ENCODE data around the gene TUBB4B.

DNA sequence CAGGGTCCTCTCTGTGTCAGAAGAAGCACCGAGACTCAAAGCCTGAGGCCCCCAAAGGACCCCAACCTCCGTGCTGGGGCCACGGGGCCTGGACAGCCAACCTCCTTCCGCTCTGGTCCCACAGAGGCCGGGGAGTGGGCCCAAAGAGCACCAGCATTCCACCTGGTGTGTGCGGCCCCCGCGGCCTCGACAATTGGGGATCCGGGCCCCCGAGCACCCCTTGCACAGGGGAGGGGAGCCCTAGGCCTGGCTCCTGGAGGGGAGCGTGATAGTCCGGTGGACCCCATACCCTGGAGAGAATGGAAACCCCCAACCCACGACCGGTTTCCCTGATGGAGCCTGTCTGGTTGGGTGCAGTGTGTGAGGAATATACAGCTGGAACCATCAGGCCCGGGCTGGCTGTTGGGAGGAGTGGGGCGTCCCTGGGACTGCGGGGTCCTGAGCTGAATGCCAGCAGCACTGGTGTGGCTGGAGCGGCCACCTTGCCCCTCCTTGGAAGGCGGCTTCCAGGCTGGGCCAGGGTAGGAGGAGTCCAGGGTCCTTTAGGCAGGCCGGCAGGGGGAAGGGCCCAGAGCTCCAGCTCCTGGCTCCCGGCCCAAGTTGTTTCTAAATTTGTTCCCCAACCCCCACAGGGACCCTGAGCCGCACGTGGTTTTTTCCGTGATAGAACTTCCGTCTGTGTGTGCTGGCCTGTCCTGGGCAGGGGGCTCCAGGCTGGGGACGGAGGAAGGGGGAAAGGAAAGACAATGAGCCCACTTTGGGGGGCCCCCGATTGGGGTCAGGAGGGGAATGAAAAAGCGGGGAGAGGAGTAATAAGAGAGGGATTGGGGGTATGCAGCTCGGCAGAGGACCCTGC, 35.6 kb downstream of the TUBB4B start:
- TF ChIP-seq, protein P1, sequence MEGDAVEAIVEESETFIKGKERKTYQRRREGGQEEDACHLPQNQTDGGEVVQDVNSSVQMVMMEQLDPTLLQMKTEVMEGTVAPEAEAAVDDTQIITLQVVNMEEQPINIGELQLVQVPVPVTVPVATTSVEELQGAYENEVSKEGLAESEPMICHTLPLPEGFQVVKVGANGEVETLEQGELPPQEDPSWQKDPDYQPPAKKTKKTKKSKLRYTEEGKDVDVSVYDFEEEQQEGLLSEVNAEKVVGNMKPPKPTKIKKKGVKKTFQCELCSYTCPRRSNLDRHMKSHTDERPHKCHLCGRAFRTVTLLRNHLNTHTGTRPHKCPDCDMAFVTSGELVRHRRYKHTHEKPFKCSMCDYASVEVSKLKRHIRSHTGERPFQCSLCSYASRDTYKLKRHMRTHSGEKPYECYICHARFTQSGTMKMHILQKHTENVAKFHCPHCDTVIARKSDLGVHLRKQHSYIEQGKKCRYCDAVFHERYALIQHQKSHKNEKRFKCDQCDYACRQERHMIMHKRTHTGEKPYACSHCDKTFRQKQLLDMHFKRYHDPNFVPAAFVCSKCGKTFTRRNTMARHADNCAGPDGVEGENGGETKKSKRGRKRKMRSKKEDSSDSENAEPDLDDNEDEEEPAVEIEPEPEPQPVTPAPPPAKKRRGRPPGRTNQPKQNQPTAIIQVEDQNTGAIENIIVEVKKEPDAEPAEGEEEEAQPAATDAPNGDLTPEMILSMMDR (conservative IDR thresholded peaks at IDR 0.05; ENCODE audit: low read depth in 2 of 2), result no peak
- TF ChIP-seq JUNB (IDR thresholded peaks at IDR 0.05; ENCODE audit: unreplicated experiment), result no peak
- TF ChIP-seq, protein P2, sequence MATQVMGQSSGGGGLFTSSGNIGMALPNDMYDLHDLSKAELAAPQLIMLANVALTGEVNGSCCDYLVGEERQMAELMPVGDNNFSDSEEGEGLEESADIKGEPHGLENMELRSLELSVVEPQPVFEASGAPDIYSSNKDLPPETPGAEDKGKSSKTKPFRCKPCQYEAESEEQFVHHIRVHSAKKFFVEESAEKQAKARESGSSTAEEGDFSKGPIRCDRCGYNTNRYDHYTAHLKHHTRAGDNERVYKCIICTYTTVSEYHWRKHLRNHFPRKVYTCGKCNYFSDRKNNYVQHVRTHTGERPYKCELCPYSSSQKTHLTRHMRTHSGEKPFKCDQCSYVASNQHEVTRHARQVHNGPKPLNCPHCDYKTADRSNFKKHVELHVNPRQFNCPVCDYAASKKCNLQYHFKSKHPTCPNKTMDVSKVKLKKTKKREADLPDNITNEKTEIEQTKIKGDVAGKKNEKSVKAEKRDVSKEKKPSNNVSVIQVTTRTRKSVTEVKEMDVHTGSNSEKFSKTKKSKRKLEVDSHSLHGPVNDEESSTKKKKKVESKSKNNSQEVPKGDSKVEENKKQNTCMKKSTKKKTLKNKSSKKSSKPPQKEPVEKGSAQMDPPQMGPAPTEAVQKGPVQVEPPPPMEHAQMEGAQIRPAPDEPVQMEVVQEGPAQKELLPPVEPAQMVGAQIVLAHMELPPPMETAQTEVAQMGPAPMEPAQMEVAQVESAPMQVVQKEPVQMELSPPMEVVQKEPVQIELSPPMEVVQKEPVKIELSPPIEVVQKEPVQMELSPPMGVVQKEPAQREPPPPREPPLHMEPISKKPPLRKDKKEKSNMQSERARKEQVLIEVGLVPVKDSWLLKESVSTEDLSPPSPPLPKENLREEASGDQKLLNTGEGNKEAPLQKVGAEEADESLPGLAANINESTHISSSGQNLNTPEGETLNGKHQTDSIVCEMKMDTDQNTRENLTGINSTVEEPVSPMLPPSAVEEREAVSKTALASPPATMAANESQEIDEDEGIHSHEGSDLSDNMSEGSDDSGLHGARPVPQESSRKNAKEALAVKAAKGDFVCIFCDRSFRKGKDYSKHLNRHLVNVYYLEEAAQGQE (IDR thresholded peaks at IDR 0.05; ENCODE audit: unreplicated experiment), result no peak
- no peak for TF ChIP-seq POLR2AphosphoS5 (IDR thresholded peaks at IDR 0.05; ENCODE audit: low read depth)
- TF ChIP-seq CREB1 (CRISPR knock-in tag; IDR thresholded peaks at IDR 0.05; ENCODE audit: low read depth), result no peak
- no peak for TF ChIP-seq NANOG (IDR thresholded peaks at IDR 0.05; ENCODE audit: borderline replicate concordance)
- TF ChIP-seq EZH2phosphoT487 (IDR thresholded peaks at IDR 0.05; ENCODE audit: unreplicated experiment), result no peak
- TF ChIP-seq, protein P3, sequence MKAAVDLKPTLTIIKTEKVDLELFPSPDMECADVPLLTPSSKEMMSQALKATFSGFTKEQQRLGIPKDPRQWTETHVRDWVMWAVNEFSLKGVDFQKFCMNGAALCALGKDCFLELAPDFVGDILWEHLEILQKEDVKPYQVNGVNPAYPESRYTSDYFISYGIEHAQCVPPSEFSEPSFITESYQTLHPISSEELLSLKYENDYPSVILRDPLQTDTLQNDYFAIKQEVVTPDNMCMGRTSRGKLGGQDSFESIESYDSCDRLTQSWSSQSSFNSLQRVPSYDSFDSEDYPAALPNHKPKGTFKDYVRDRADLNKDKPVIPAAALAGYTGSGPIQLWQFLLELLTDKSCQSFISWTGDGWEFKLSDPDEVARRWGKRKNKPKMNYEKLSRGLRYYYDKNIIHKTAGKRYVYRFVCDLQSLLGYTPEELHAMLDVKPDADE (IDR thresholded peaks at IDR 0.05), result no peak
- TF ChIP-seq STAT1 (IDR thresholded peaks at IDR 0.05; ENCODE audit: unreplicated experiment), result no peak

Data from GM23338 (cell line).